Measurements from ENCODE around the gene COPG1. TPM values are rescaled to one million over a fixed set of nuclear protein-coding genes. Genes with fewer than 3 reads are reported as not detected.
"Not testable (repeated sequence)": the region's sequence is repeated elsewhere in the genome, so short reads cannot be mapped to it uniquely, and the experiment has no call there.

Gene COPG1
- total RNA-seq, 3 donors from 2014 or later = 157 to 274 (median 228) TPM

DNA sequence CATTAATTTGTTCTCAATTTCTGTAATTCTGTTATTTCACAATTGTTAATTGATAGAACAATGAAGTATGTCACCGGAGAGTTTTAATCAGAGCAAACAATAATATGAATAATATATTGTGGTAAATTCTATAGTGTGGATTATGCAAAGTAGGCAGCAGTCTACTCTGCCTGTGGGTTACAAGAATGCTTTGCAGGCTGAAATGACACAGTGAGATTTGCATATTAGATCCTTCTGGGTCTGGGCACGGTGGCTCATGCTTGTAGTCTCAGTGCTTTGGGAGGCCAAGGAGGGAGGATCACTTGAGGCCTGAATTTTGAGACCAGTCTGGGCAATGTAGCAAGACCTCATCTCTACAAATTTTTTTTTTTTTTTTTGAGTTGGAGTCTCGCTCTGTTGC lies 12.5 kb downstream of the COPG1 start:
- ATAC-seq = no peak
- no peak for DNase-seq
- H3K4me1 ChIP-seq (ENCODE audit: low read depth) = peaks cover 5% of the 10 kb centered on the region
- intact Hi-C loops (cut with DNase I, micrococcal nuclease) = no loop called here
- TF ChIP-seq, protein P1, sequence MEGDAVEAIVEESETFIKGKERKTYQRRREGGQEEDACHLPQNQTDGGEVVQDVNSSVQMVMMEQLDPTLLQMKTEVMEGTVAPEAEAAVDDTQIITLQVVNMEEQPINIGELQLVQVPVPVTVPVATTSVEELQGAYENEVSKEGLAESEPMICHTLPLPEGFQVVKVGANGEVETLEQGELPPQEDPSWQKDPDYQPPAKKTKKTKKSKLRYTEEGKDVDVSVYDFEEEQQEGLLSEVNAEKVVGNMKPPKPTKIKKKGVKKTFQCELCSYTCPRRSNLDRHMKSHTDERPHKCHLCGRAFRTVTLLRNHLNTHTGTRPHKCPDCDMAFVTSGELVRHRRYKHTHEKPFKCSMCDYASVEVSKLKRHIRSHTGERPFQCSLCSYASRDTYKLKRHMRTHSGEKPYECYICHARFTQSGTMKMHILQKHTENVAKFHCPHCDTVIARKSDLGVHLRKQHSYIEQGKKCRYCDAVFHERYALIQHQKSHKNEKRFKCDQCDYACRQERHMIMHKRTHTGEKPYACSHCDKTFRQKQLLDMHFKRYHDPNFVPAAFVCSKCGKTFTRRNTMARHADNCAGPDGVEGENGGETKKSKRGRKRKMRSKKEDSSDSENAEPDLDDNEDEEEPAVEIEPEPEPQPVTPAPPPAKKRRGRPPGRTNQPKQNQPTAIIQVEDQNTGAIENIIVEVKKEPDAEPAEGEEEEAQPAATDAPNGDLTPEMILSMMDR (IDR thresholded peaks at IDR 0.05) = no peak
- no peak overlapping the region for H3K4me3 ChIP-seq
- H3K36me3 ChIP-seq (ENCODE audit: low read depth) = peaks cover 27% of the 10 kb centered on the region
- no peaks in the 10 kb centered on the region for H3K9me3 ChIP-seq

DNA sequence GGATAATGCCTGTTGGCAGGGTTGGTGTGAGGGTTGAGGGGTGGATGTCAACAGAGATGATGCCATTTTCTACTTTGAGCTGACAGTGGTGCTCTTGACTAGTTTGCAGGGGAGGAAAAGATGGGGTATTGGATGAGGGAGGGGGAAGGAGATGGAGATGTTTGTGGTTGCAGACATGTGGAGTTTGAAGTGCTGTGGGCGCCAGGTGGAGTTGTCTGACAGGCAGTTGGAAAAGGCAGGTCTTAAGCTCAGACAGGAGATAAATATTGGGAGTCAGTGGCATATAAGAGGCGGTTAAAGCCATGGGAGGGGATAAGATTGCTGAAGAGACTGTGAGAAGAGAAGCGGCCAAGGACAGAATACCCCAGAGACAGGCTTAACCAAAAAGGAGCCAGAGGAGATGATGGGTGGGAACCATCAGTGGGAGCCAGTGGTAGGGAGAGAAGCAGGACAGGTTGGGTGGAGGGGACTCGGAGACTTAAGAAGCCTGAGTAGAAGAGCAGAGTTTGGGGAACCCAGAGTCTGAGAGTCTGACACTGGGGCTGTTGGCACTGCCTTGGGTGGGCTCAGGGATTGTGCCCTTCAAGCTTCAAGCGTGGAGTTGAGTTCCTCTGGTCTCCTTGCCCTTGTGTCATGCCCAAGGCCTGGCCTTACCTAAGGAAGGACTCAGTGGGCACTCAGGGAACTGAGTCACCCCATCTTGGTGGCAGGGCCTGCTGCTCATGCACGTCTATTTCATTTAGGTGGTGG lies 13.9 kb downstream of the COPG1 start:
- Histone ChIP-seq H3K36me3 (ENCODE audit: low read depth) (peaks cover 29% of the 10 kb centered on the region), H3K9me3 (no peaks in the 10 kb centered on the region), H3K4me1 (ENCODE audit: low read depth) (peaks cover 5% of the 10 kb centered on the region), H3K4me3 (no peak overlapping the region)
- TF ChIP-seq, protein P1 (IDR thresholded peaks at IDR 0.05) = no peak
- ATAC-seq (no peak), DNase-seq (no peak)
- intact Hi-C loops (cut with DNase I, micrococcal nuclease) = no loop called here

DNA sequence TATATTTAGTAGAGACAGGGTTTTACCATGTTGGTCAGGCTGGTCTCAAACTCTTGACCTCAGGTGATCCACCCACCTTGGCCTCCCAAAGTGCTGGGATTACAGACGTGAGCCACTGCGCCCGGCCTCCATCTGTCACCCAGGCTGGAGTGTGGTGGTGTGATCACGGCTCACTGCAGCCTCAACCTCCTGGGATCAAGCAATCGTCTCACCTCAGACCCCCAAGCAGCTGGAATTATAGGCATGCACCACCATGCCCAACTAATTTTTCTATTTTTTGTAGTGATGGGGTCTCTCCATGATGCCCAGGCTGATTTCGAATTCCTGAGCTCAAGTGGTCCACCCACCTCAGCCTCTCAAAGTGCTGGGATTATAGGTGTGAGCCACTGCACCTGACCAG lies 15.6 kb downstream of the COPG1 start:
- H3K4me1 ChIP-seq (ENCODE audit: low read depth); DNase-seq; H3K4me3 ChIP-seq; H3K9me3 ChIP-seq; intact Hi-C loops (cut with DNase I, micrococcal nuclease); ATAC-seq: not testable (repeated sequence)
- peaks cover 35% of the 10 kb centered on the region for H3K36me3 ChIP-seq (ENCODE audit: low read depth)

DNA sequence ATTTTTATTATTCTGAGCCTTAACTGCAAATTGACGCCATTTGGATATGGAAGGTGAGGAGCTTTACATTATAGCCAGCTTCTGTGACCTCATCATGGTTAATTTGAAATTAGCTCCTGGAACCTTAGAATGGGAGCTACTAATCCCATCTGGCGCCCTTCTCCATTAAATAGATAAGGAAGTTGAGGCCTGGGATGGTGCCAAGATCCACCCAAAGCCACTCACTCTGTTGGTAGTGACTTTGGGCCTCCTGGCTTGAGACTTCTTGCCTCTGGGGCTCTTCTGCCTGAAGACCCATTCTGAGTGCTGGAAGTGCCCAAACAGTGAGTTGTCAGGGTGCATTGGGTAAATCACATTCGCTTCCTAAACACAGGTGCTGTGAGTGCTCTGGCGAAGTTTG lies 17.2 kb downstream of the COPG1 start:
- Histone ChIP-seq H3K4me3 (no peak overlapping the region), H3K4me1 (ENCODE audit: low read depth) (no peaks in the 10 kb centered on the region), H3K9me3 (no peaks in the 10 kb centered on the region), H3K36me3 (ENCODE audit: low read depth) (peaks cover 35% of the 10 kb centered on the region)
- ATAC-seq = no peak
- intact Hi-C loops (cut with DNase I, micrococcal nuclease) = no loop called here
- no peak for DNase-seq
- TF ChIP-seq, protein P1 (IDR thresholded peaks at IDR 0.05) = no peak

DNA sequence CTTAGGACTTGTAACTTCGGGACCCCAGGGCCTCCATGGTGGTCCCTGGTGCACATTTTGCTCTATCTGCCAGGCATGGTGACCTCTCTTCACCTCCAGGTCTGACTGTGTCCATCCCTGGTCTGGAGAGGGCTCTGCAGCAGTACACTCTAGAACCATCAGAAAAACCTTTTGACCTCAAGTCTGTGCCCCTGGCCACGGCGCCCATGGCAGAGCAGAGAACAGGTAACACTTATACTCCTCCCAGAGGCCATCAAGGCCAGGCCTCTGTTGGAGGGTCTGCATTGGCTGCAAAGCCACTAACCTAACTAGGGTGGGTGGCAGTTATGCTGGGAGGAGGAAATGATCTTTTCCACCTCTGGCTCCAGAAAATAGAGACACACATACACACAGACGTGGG lies 19.0 kb downstream of the COPG1 start:
- peaks cover 43% of the 10 kb centered on the region for H3K36me3 ChIP-seq (ENCODE audit: low read depth)
- H3K4me1 ChIP-seq (ENCODE audit: low read depth) = no peaks in the 10 kb centered on the region
- TF ChIP-seq, protein P1 (IDR thresholded peaks at IDR 0.05) = no peak
- intact Hi-C loops (cut with DNase I, micrococcal nuclease) = no loop called here
- DNase-seq (no peak), ATAC-seq (no peak)
- no peaks in the 10 kb centered on the region for H3K9me3 ChIP-seq
- H3K4me3 ChIP-seq = no peak overlapping the region

DNA sequence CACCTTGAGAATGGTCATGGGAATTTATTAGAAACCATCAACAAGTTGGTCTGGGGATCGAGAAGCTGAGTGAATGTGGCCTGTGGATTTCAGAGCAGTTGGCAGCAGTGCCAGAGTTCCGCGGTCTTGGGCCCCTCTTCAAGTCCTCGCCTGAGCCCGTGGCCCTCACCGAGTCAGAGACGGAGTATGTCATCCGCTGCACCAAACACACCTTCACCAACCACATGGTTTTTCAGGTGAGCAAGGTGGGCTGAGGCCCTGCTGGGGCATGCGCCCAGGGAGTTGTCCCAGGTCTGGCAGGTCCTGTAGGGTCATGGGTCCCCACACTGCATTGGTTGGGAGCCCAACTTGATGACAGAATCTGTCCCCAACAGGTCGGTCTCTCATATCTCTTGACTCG lies 22.3 kb downstream of the COPG1 start:
- ATAC-seq (no peak), DNase-seq (no peak)
- no peaks in the 10 kb centered on the region for H3K4me1 ChIP-seq (ENCODE audit: low read depth)
- no peaks in the 10 kb centered on the region for H3K9me3 ChIP-seq
- TF ChIP-seq, protein P1 (IDR thresholded peaks at IDR 0.05) = no peak
- H3K4me3 ChIP-seq = no peak overlapping the region
- intact Hi-C loops (cut with DNase I, micrococcal nuclease) = no loop called here
- peaks cover 33% of the 10 kb centered on the region for H3K36me3 ChIP-seq (ENCODE audit: low read depth)

Data from mucosa of descending colon (tissue), 3 donors.